ENCODE results near the gene MYADM. TPM values are rescaled to one million over a fixed set of nuclear protein-coding genes. Genes with fewer than 3 reads are reported as not detected.

Gene MYADM
- total and polyA plus RNA-seq, 2 donors (not counting 1 experiment from before 2014, with no cell fraction given): 18.5 to 172 TPM

DNA sequence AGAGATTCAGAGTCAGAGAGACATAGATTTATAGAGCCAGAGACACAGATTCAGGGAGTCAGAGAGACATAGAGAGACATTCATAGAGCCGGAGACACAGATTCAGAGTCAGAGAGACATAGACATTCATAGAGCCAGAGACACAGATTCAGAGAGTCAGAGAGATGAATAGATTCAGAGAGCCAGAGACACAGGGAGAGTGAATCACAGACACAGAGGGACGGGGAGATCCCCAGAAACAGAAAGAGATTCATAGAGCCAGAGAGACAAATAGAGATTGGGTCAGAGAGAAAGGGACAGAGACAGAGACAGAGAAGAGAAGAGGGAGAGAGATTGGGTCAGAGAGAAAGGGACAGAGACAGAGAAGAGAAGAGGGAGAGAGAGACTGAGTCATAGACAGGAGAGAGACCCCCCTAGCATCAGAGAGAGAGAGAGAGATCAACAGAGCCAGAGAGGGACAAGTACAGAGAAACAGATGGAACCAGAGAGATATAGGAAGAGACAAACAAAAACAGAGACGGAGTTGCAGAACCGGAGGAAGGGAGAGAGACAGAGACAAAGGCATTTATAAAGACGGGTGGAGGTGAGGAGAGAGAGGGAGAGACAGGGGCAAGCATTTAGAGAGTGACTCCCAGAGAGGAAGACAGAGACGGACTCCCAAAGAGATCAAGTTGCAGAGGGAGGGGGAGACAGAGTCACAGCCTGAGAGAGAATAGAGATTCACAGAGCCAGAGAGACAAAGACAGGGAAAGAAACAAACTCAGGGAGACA, 13.2 kb downstream of the MYADM start:
- Histone ChIP-seq H3K4me1 (ENCODE audit: control insufficient read depth in 2 of 2, insufficient read depth in 2 of 2, low read length in 2 of 2) (peaks cover 57 to 68% of the 10 kb centered on the region in 2 donors), H2AFZ (ENCODE audit: insufficient read depth, low read depth, low read length, poor library complexity, severe bottlenecking) (peak overlapping the region; percentile 43), H3K27ac (ENCODE audit: low read length in 2 of 2) (no peak overlapping the region), H4K20me1 (ENCODE audit: control insufficient read depth, insufficient read depth, low read length, poor library complexity, severe bottlenecking) (peaks cover 14% of the 10 kb centered on the region), H3K36me3 (replicated peaks in 1 of 2; ENCODE audit: control extremely low read depth in 1 of 2, control insufficient read depth in 1 of 2, extremely low read depth in 1 of 2, insufficient read depth in 2 of 2, low read length in 1 of 2) (peaks cover 0 to 1% of the 10 kb centered on the region in 2 experiments), H3K9ac (ENCODE audit: low read length) (peak overlapping the region; percentile 27), H3K9me3 (ENCODE audit: control extremely low read depth in 1 of 3, control insufficient read depth in 2 of 3, insufficient read depth in 1 of 3, low read length in 2 of 3) (peaks cover 0 to 16% (median 0%) of the 10 kb centered on the region in 3 donors), H3K4me3 (ENCODE audit: control extremely low read depth in 1 of 5, extremely low read depth in 1 of 5, insufficient read depth in 1 of 5, low read depth in 2 of 5, low read length in 4 of 5) (peak overlapping the region in 1 of 5 experiments; percentile 41), H3K27me3 (replicated peaks in 1 of 4; ENCODE audit: control extremely low read depth in 1 of 4, control insufficient read depth in 3 of 4, insufficient read depth in 4 of 4, low read length in 3 of 4) (peaks cover 0 to 60% (median 43%) of the 10 kb centered on the region in 4 experiments), H3K79me2 (ENCODE audit: control insufficient read depth, insufficient read depth, low read length) (peaks cover 12% of the 10 kb centered on the region), H3K4me2 (replicated peaks; ENCODE audit: low read depth, low read length, poor library complexity, severe bottlenecking) (peak overlapping the region; percentile 86)
- ATAC-seq (ENCODE audit: low read depth) (no peak), DNase-seq (no peak)
- Mint-ChIP-seq H3K27me3 (peaks cover 27% of the 10 kb centered on the region), H3K4me1 (peaks cover 34% of the 10 kb centered on the region), H3K9me3 (ENCODE audit: insufficient read depth) (no peaks in the 10 kb centered on the region), H3K4me3 (no peak overlapping the region), H3K27ac (no peak overlapping the region)
- 20% methylated on average over 5 of the region's 6 CpGs for WGBS (ENCODE audit: insufficient coverage)
- ChIA-PET POLR2A (no interaction called here), CTCF (interaction anchor here (1.3 to 1.4 kb wide), 2 partner anchors 10 to 27 kb away, joined by 3 to 10 read pairs; no protein-coding TSS in a partner anchor)
- intact Hi-C loops (cut with micrococcal nuclease): loop anchor here (5.0 kb wide), 1 partner anchor 39 kb away; no protein-coding TSS in a partner anchor
- TF ChIP-seq EZH2 (IDR thresholded peaks at IDR 0.05; ENCODE audit: borderline replicate concordance, insufficient read depth, low read depth, low read length, poor library complexity, severe bottlenecking): no peak
- TF ChIP-seq, protein P1, sequence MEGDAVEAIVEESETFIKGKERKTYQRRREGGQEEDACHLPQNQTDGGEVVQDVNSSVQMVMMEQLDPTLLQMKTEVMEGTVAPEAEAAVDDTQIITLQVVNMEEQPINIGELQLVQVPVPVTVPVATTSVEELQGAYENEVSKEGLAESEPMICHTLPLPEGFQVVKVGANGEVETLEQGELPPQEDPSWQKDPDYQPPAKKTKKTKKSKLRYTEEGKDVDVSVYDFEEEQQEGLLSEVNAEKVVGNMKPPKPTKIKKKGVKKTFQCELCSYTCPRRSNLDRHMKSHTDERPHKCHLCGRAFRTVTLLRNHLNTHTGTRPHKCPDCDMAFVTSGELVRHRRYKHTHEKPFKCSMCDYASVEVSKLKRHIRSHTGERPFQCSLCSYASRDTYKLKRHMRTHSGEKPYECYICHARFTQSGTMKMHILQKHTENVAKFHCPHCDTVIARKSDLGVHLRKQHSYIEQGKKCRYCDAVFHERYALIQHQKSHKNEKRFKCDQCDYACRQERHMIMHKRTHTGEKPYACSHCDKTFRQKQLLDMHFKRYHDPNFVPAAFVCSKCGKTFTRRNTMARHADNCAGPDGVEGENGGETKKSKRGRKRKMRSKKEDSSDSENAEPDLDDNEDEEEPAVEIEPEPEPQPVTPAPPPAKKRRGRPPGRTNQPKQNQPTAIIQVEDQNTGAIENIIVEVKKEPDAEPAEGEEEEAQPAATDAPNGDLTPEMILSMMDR (IDR thresholded peaks at IDR 0.05): no peak

Data from B cell (primary cell).